Dermis microvascular lymphatic vessel endothelial cell (primary cell): ENCODE data around the gene TBRG4. TPM values are rescaled to one million over a fixed set of nuclear protein-coding genes. Genes with fewer than 3 reads are reported as not detected.
A peak's percentile ranks its signal among the peaks of the same experiment; 100 is the strongest.

Source experiments
- DNase-seq, 2 donors: peaks; one replicate each; pipeline versions ENCODE4 v3.0.0 to v3.0.0-alpha.2; 2010; ENCODE audit warnings: low read depth in 2 of 2
- total RNA-seq: library from RNA; depleted of rRNA; stranded (reverse); fragments of >200 nt; gene quantifications from 2 replicates; pipeline ENCODE4 v1.2.1, GENCODE V29; 2014

Gene TBRG4
- total RNA-seq, 1 donor from 2014 or later, result 55.5 TPM

- DNase-seq, result no peak
Measured at GRCh38 chr7:45143616-45144015, 32.1 kb upstream of the TBRG4 start.

- DNase-seq, result no peak
Measured at GRCh38 chr7:45140827-45141226, 29.3 kb upstream of the TBRG4 start.

DNA sequence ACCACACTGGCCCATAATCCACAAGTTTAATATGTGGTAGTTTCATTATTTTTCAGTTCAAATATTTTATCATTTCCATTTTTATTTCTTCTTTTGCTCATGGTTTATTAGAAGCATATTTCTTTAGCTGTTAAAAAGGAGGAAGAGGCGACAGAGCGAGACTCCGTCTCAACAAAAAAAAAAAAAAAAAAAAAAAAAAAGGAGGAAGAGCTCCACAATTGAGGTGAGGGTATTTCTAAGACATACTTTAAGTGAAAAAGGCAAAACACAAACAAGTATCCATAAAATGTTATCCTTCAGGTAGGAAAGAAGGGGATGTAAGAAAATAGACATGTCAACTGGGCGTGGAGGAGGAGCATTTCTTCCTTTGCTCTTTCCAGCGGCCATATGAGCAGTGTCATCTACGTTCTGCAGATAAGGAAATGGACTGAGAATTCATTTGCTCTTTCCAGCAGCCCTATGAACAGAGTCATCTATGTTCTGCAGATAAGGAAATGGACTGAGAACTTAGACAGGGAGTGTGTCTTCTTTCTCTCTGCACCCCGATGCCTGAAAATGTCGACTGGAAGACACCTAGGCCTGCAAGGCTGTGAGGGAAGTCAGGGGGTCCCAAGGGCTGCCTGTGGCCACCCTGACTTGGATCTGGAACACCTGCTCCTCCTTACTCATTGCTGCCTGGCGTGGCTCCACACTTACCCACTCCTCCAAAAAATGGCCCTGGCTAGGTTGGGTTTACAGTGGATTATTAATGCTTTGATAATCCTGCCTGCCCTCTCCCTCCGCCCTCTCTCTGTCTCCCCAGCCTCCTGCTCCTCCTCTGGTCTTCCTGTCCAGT, 27.2 kb upstream of the TBRG4 start:
- no peak for DNase-seq

- peak; percentile 64 to 79 for DNase-seq
Measured at GRCh38 chr7:45136106-45137060, 24.9 kb upstream of the TBRG4 start.

DNA sequence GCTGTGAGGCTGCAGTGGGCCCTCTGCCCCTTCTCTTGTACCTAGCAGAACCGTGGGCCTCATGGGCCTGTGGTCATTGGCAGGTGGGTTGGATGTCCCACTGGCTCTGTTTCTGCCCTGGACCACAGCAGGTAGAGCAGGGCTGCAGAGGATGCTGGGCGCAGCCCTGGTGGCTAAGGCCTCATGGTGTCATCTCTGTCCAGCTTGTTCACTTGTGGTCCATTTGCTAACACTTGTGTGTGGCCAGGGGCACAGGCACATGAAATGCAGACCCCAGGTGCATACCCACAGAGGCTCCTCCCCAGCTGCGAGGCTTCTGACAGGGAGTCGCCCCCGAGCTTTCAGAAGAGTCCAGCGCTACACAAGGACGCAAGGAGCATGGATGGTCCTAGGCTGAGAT, 22.4 kb upstream of the TBRG4 start:
- no peak for DNase-seq

DNA sequence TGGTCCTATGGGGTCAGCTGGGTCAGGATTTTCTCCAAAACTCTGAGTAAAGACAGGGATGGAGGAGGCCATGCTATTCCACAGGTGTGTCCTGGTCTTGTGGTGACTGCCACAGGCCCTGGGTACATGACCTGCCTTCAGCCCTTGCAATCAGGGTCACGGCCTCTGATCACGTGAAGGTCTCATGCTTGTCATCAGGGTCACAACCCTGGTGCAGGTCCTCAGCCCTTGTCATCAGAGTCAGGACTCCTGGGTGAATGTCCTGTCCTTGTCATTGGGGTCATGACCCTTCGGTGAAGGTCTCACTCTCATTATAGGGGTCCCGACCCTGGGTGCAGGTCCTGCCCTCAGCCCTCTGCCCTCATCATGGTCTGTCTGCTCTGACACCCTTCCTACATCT, 21.9 kb upstream of the TBRG4 start:
- no peak for DNase-seq

DNA sequence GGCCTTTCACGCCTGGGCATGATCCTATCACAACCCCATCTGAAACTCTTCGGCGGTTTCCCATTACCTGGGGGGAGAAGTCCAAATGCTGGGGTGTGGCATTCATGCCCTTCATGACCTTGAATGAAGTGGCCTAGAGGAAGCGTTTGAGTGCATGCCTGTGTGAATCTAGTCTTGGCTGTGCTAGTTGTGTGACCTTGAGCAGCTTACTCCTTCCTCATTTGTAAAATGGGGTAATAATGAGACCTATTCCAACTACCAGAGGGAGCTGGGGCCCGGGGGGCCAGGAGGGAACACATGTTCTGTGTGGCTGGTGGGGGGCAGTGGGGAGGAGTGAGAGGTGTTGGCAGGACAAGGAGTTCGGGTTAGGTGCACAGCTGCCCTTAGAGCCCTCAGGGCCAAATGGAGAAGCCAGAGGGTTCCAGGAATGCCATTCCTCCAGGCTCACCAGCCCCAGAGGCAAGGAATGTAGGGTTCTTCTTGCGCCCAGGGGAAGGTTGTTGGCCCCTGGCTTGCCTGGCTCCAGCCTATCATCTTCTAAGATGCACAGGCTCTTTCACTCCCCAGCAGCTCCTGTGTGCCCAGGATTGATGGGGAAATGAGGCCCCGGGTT, 21.3 kb upstream of the TBRG4 start:
- DNase-seq, result no peak

- DNase-seq, result no peak
Measured at GRCh38 chr7:45131891-45132290, 20.4 kb upstream of the TBRG4 start.

GRCh38 chr7:45130910-45131309, 19.4 kb upstream of the TBRG4 start:
- DNase-seq, result no peak

DNA sequence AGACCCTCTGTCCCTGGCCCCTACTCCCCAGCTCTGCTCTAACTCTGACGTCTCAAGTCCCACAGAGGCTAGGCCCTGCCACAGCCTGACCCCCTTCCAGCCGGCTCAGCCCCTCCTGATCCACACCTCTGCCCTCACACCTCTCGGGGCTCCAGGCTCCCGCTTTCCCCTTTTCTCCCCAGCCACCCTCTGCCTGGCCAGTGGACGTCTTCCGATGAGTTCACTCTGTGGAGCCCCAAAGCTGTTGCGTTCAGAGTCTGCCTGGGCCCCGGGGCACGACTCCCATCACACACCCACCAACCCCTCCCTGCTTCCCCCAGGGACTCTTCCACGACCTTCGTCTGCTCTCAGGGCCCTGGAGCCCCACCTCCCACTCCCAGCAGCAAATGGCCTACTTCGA, 18.4 kb upstream of the TBRG4 start:
- DNase-seq, result no peak

GRCh38 chr7:45129181-45129800, 17.8 kb upstream of the TBRG4 start:
- no peak for DNase-seq

DNA sequence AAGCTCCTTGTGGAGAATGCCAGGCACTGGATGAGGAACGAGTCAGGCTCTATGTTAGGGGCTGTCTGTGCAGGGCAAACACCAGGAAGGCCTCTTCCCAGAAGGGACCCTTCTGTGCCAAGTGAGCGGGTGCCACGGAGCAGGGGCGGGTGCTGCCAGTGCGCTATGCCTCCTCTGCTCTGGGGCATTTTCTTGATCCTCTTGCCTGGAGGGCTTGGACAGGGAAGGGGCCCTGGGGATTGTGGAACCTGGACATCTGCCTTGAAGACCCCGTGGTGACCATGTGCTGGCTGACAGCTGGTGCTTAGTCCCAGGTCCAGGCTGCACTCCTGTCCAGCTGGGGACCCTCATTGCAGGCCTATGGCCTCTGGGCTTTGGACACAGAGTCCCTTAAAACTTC, 15.4 kb upstream of the TBRG4 start:
- no peak for DNase-seq

DNA sequence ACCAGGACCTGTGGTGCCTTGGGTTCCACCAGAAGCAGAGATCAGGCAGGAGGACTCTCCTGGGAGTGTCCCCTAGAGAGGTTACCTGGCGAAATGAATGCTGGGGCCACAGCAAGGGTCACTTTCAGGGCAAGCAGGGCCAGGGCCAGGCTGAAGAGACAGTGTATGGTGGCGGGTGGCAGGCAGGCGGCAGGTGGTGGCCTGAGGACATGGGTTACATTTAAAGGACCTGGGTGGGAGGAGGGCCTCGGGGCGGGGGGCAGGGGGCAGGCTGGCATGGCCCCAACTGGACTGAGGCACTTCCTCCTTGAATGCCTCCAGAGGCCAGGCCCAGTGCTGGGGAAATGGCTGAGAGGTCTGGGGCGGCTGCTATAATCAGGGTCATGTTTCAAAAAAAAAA, 14.7 kb upstream of the TBRG4 start:
- no peak for DNase-seq

DNA sequence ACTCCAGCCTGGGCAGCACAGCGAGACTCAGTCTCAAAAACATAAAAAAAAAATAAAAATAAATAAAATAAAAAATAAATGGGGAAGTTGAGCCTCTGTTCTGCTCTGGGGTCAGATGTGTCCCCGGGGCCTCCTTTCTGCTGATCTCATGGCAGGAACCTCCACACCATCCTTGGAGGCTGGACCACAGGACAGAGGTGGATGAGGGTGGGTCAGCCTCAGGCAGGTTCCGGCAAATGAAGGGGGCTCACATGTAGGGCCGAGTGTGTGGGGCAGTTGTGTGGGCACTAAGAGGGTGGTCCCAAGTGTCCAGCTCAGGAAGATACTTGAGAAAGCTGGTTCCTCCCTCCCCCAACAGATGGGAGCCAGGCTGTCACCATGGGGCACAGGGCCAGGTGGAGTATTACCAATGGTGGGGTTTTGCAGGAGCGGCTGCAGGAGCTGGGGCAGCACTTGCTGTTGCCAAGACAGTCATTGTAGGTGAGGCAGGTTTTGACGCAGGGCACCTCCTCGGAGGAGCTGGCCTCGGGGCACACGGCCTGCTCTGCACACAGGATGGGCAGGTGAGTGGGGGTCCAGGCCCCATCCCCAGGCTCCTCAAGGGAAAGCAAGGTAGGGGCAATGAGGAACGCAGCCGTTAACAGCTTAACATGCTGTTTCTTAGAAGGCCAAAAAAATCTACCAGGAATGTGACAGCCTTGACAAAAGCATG, 13.9 kb upstream of the TBRG4 start:
- no peak for DNase-seq

DNA sequence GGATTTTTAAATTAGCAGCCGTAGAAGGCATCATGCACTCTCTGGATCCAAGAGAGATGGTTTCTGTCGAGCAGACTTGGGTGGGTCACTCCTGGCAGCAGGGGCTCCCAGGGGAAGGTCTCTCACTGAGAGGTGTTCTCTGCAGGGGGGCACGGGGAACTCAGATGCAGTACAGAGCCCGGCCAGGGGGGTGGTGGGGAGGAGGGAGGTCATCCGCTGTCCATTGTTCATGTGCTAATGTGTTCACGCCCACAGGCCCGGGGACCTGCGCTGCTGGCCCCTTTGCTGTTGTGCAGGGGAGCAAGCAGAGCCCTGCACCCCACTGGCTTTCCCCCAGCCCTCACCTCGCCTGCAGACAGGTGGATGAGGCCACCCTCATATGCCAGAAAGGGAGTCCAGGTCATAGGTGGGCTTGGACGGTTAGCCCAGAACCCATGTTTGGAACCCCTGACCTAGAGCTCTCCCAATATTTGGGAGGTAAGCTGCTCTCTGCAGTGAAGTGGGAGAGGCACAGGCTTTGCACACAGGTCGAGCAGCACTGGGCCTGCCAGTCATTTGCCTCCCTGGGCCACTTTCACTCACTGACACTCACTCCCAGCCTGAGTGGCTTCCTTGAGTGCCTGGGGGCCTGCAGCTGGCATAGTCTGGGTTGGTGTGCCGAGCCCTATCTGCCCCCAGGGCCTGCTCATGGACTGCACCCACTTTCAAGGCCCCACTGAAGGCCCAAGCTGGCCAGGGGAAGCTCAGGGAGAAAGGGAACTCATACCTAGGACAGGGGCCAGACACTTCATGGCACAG, 12.6 kb upstream of the TBRG4 start:
- DNase-seq, result no peak

DNA sequence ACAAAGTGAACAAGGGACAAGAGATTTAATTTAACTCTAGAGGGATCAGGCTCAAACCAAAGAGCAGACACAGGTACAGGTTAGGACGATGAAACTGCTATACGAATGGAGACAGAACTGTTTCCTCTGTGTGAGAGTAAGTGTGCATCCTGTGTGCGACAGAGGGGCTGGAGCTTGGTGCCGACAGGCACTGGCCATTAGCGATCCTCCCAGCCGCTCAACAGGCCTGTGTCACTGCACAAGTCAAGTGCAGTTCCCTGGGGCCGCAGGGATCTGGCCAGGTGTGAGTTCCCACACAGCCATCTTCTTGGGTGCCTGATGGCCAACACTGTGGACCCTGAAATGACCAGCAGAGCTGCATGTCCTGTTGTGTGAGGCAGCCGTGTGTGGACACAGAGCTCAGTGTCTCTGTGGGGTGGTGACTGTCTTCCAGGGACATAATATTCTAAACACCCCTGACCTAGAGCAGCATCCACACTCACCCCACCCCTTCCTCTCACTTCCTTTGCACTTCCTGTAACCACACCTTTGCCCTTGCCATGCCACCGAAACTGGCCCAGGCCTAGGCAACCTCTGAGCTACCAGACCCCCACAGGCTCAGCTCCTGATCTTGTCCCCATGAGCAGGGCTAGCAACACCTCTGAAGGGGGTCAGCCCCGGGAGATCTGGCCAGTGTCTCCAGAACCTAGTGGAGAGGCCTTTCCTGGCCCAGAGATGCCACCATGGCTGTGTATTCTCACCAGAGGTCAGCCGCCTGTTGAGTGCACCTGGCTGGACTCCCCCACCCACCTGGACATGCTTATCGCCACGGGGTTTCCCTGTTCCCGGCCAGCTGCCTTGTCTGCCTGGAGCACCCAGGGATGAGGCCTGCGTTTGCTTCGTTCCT, 11.7 kb upstream of the TBRG4 start:
- DNase-seq, result no peak

GRCh38 chr7:45119550-45119949, 8.1 kb upstream of the TBRG4 start:
- no peak for DNase-seq

DNA sequence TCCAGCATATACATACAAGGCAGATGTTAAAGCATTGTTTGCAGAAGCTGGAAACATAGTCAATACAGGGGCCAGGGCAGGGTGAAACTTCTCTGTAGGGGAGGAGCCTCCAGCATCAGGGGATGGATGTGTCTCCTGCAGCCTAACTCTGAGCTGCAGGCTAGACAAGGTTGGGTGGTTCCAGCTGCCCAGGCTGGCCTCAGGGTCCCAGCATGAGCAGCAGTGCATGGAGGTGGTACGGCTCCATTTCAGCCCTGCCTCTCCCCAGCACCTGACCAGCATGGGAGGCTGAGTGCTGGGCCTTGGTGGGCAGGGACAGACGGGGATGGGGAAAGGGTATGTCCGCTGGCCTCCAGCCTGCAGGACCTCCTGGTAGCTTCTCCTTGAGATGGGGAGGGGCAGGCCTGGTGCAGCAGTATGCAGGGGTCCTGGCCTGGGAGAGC, 7.4 kb upstream of the TBRG4 start:
- no peak for DNase-seq

DNA sequence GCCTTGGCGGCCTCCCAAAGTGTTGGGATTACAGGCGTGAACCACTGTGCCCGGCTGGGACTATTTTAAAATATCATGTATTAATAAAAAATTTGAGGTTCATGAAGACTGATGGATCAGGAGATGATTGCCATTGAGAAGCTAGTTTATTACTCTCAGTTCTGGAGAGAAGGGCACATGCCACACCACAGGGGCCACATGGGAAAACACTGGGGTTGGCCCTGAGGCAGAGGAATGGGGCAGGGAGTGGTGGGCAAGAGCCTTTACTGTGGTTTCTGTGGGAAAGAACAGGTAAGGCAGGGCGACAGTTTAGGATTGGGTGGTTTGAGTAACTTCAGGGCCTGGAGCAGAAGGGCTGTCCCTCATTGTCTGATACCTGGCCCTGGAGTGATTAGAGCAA, 6.8 kb upstream of the TBRG4 start:
- no peak for DNase-seq
